Parathyroid adenoma (tissue), 2 donors: ENCODE measurements around the gene ZNF175.
"Not testable (repeated sequence)": the region's sequence is repeated elsewhere in the genome, so short reads cannot be mapped to it uniquely, and the experiment has no call there.

Source experiments
- H2AFZ ChIP-seq: fragments of 300-600 bp; sonication (generic); one replicate; pipeline ENCODE4 v1.7.0; 2017; ENCODE audit warnings: antibody characterized with exemption, mild to moderate bottlenecking
- H3K27ac ChIP-seq: fragments of 300-600 bp; sonication (generic); one replicate; pipeline ENCODE4 v1.7.0; 2017
- H3K27me3 ChIP-seq: fragments of 300-600 bp; sonication (generic); one replicate; pipeline ENCODE4 v1.7.0; 2017; ENCODE audit warnings: low read length; ENCODE audit not compliant: control insufficient read depth, insufficient read depth
- H3K36me3 ChIP-seq: fragments of 300-600 bp; sonication (generic); one replicate; pipeline ENCODE4 v1.7.0; 2017; ENCODE audit warnings: low read length; ENCODE audit not compliant: control insufficient read depth, insufficient read depth
- H3K4me1 ChIP-seq: fragments of 300-600 bp; sonication (generic); one replicate; pipeline ENCODE4 v1.7.0; 2017; ENCODE audit warnings: control low read depth
- H3K4me2 ChIP-seq: fragments of 300-600 bp; sonication (generic); one replicate; pipeline ENCODE4 v1.7.0; 2017; ENCODE audit warnings: low read length
- H3K4me3 ChIP-seq: fragments of 300-600 bp; sonication (generic); one replicate; pipeline ENCODE4 v1.7.0; 2017; ENCODE audit warnings: low read depth, low read length
- H3K79me2 ChIP-seq: fragments of 300-600 bp; sonication (generic); one replicate; pipeline ENCODE4 v1.7.0; 2017; ENCODE audit warnings: control low read depth
- H3K9ac ChIP-seq: fragments of 300-600 bp; sonication (generic); one replicate; pipeline ENCODE4 v1.7.0; 2017; ENCODE audit warnings: mild to moderate bottlenecking
- H3K9me3 ChIP-seq: fragments of 300-600 bp; sonication (generic); one replicate; pipeline ENCODE4 v1.7.0; 2017; ENCODE audit warnings: low read length; ENCODE audit not compliant: control insufficient read depth
- CTCF ChIP-seq: fragments of 300-600 bp; sonication (generic); IDR thresholded peaks from one replicate; pipeline ENCODE4 v1.7.0; 2017; ENCODE audit warnings: antibody characterized with exemption, mild to moderate bottlenecking
- donor health status: primary hyperparathyroidism.

The ZNF175 gene

GRCh38 chr19:51621178-51621577, 50.1 kb downstream of the ZNF175 start:
- no peak overlapping the region for H3K9ac ChIP-seq
- H3K27me3 ChIP-seq, result no peaks in the 10 kb centered on the region
- no peak overlapping the region for H2AFZ ChIP-seq
- H3K9me3 ChIP-seq, result no peaks in the 10 kb centered on the region
- H3K27ac ChIP-seq, result peak overlapping the region; percentile 1
- H3K79me2 ChIP-seq, result peaks cover 16% of the 10 kb centered on the region
- H3K36me3 ChIP-seq, result no peaks in the 10 kb centered on the region
- TF ChIP-seq CTCF, result no peak
- no peak overlapping the region for H3K4me2 ChIP-seq
- peaks cover 23% of the 10 kb centered on the region for H3K4me1 ChIP-seq
- no peak overlapping the region for H3K4me3 ChIP-seq

- H3K27me3 ChIP-seq, result no peaks in the 10 kb centered on the region
- peak overlapping the region; percentile 58 for H3K4me3 ChIP-seq
- H3K9ac ChIP-seq, result no peak overlapping the region
- no peak overlapping the region for H2AFZ ChIP-seq
- peak overlapping the region; percentile 90 for H3K27ac ChIP-seq
- peaks cover 38% of the 10 kb centered on the region for H3K79me2 ChIP-seq
- no peaks in the 10 kb centered on the region for H3K36me3 ChIP-seq
- peak overlapping the region; percentile 67 for H3K4me2 ChIP-seq
- H3K9me3 ChIP-seq, result no peaks in the 10 kb centered on the region
- H3K4me1 ChIP-seq, result peaks cover 35% of the 10 kb centered on the region
- TF ChIP-seq CTCF, result no peak
Observed at GRCh38 chr19:51626675-51627074, 55.6 kb downstream of the ZNF175 start.

GRCh38 chr19:51627491-51628138, 56.5 kb downstream of the ZNF175 start:
- no peaks in the 10 kb centered on the region for H3K36me3 ChIP-seq
- peak overlapping the region; percentile 58 for H3K4me3 ChIP-seq
- H3K4me1 ChIP-seq, result peaks cover 40% of the 10 kb centered on the region
- H3K4me2 ChIP-seq, result peak overlapping the region; percentile 67
- H3K79me2 ChIP-seq, result peaks cover 38% of the 10 kb centered on the region
- H3K27me3 ChIP-seq, result no peaks in the 10 kb centered on the region
- no peak for TF ChIP-seq CTCF
- H3K9me3 ChIP-seq, result no peaks in the 10 kb centered on the region
- H3K27ac ChIP-seq, result peak overlapping the region; percentile 90
- peak overlapping the region; percentile 71 for H3K9ac ChIP-seq
- H2AFZ ChIP-seq, result peak overlapping the region; percentile 51

GRCh38 chr19:51628153-51628939, 57.3 kb downstream of the ZNF175 start:
- Histone ChIP-seq H3K4me1 (peaks cover 41% of the 10 kb centered on the region), H3K36me3 (no peaks in the 10 kb centered on the region), H3K9ac (peak overlapping the region; percentile 71), H2AFZ (peak overlapping the region; percentile 51), H3K4me3 (peak overlapping the region; percentile 58), H3K27ac (peak overlapping the region; percentile 90), H3K79me2 (peaks cover 38% of the 10 kb centered on the region), H3K9me3 (no peaks in the 10 kb centered on the region), H3K27me3 (no peaks in the 10 kb centered on the region), H3K4me2 (peak overlapping the region; percentile 67)
- TF ChIP-seq CTCF, result no peak

- Histone ChIP-seq H3K27ac (peak within 1 kb of the TSS; percentile 93), H3K79me2 (peaks cover 30% of the 10 kb centered on the region), H3K4me3 (peak within 1 kb of the TSS; percentile 58), H3K4me1 (peaks cover 35% of the 10 kb centered on the region), H2AFZ (peak within 1 kb of the TSS; percentile 30), H3K4me2 (peak within 1 kb of the TSS; percentile 79)
- not testable (repeated sequence) for H3K9ac ChIP-seq, H3K27me3 ChIP-seq, H3K9me3 ChIP-seq, H3K36me3 ChIP-seq
Observed at GRCh38 chr19:51630315-51630714, 59.2 kb downstream of the ZNF175 start, which contains the start of gene SIGLEC5. TSS of gene SIGLEC5 (minus strand) at chr19:51630401. CDS start at chr19:51630335, 66 bp downstream.
